ENCODE results near the gene DDX25.
"Not testable (repeated sequence)": the region's sequence is repeated elsewhere in the genome, so short reads cannot be mapped to it uniquely, and the experiment has no call there.

DDX25 gene

GRCh38 chr11:125904678-125905077 lies 370 bp downstream of the DDX25 start:
- DNase-seq (ENCODE audit: low read depth): no peak

- no peak for DNase-seq (ENCODE audit: low read depth)
Measured at GRCh38 chr11:125910226-125910849, 6.0 kb downstream of the DDX25 start.

- DNase-seq (ENCODE audit: low read depth): not testable (repeated sequence)
Measured at GRCh38 chr11:125914601-125915000, 10.3 kb downstream of the DDX25 start.

- DNase-seq (ENCODE audit: low read depth): no peak
Measured at GRCh38 chr11:125916683-125917347, 12.5 kb downstream of the DDX25 start.

- no peak for DNase-seq (ENCODE audit: low read depth)
Measured at GRCh38 chr11:125918140-125918840, 14.0 kb downstream of the DDX25 start.

- DNase-seq (ENCODE audit: low read depth): no peak
Measured at GRCh38 chr11:125921042-125921441, 16.7 kb downstream of the DDX25 start.

GRCh38 chr11:125922156-125922555 lies 17.8 kb downstream of the DDX25 start:
- DNase-seq (ENCODE audit: low read depth): no peak

GRCh38 chr11:125923012-125923579 lies 18.8 kb downstream of the DDX25 start:
- DNase-seq (ENCODE audit: low read depth): peak; percentile 33

GRCh38 chr11:125923633-125924032 lies 19.3 kb downstream of the DDX25 start:
- no peak for DNase-seq (ENCODE audit: low read depth)

GRCh38 chr11:125924384-125925007 lies 20.2 kb downstream of the DDX25 start:
- no peak for DNase-seq (ENCODE audit: low read depth)

- DNase-seq (ENCODE audit: low read depth): no peak
Measured at GRCh38 chr11:125925247-125925740, 21.0 kb downstream of the DDX25 start.

GRCh38 chr11:125925804-125926203 lies 21.5 kb downstream of the DDX25 start:
- no peak for DNase-seq (ENCODE audit: low read depth)

- no peak for DNase-seq (ENCODE audit: low read depth)
Measured at GRCh38 chr11:125926682-125927081, 22.4 kb downstream of the DDX25 start.

- DNase-seq (ENCODE audit: low read depth): no peak
Measured at GRCh38 chr11:125929445-125930075, 25.3 kb downstream of the DDX25 start.

GRCh38 chr11:125930076-125930450 lies 25.8 kb downstream of the DDX25 start:
- DNase-seq (ENCODE audit: low read depth): no peak

- DNase-seq (ENCODE audit: low read depth): no peak
Measured at GRCh38 chr11:125931116-125931515, 26.8 kb downstream of the DDX25 start.

GRCh38 chr11:125931668-125932067 lies 27.4 kb downstream of the DDX25 start:
- DNase-seq (ENCODE audit: low read depth): no peak

- DNase-seq (ENCODE audit: low read depth): no peak
Measured at GRCh38 chr11:125932301-125932700, 28.0 kb downstream of the DDX25 start.

- peak; percentile 12 for DNase-seq (ENCODE audit: low read depth)
Measured at GRCh38 chr11:125933030-125933813, 28.9 kb downstream of the DDX25 start.

- DNase-seq (ENCODE audit: low read depth): no peak
Measured at GRCh38 chr11:125934473-125934872, 30.2 kb downstream of the DDX25 start.

- DNase-seq (ENCODE audit: low read depth): no peak
Measured at GRCh38 chr11:125935056-125935455, 30.7 kb downstream of the DDX25 start.
